HG03064 (cell line): ENCODE data around the gene ZNF385A.
"Not testable (repeated sequence)": the region's sequence is repeated elsewhere in the genome, so short reads cannot be mapped to it uniquely, and the experiment has no call there.

Experiments
- ATAC-seq: cut with Tn5 transposase; IDR thresholded peaks from one replicate; pipeline ENCODE4 v1.9.1; 2021; ENCODE audit warnings: low read depth; ENCODE audit not compliant: unreplicated experiment

The ZNF385A gene

DNA sequence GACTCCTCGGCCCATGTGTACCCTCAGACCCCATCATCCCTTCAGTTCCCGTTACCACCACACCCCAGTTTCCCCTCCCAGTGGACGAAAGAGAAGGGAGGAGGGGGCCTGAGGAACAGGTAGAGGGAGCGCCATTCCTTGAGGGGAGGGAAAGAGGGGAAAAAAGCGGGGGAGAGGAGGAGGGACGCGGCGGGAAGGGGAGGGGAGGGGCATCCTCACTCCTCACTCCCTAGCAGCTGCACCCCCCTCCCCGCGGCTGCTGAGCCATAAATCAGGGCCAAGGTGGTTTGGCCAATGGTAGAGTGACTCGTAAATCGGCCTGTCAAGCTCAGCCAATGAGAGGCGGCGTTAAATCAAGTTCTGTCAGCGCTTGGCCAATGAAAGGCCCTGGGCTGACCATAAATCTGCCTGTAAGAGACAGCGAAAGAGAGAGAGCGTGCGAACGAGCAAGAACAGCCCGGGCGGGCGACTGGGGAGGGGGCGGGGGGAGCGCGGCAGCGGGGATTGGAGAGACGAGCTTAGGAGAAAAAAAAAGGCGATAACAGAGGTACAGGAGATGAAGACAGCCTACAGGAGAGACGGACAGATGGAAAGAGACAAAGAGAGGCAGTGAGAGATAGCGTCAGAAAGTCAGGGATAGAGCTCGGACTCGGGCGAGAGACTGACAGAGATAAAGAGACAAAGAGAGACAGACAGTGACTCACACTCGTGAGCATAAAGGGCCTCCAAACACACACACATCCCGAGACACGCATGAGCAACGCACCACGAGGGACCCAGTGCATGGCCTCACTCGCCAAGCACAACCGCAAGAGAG, 25.4 kb downstream of the ZNF385A start:
- peak; percentile 96 for ATAC-seq

DNA sequence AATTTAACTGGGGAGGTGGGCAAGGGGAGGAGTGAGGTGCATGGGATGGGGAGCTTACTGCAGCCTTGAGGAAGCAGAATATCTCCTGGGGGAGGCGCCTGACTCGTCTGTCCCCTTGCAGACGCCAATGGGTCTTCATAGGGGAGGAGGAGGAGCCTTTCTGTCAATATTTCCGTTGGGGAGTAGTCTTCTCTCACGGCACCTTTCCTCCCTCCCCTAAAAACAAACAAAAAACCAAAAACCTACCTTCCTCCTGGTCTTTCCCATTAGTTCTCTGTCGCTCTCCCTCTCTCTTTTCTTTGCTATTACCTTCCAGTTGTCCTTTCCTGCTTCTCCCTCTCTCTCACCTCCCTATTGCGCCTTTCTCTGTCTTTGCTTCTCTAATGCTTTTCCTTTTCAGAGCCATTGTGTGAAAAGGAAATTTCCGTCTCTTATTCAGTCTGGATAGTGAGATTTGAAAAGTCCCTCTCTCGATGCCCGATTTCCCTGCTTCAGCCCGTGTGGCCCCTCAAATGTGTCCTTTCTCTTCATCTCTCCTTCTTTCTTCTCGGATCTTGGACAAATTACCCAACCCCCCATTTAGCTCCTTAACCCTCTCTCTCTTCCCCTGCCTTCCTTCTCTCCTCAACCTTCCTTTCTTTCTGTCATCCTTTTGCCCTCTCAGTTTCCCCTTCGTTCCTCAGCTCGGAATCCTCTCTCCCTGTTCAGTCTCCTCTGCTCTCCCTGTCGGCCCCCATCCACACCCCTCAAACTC, 26.2 kb downstream of the ZNF385A start:
- ATAC-seq, result no peak

DNA sequence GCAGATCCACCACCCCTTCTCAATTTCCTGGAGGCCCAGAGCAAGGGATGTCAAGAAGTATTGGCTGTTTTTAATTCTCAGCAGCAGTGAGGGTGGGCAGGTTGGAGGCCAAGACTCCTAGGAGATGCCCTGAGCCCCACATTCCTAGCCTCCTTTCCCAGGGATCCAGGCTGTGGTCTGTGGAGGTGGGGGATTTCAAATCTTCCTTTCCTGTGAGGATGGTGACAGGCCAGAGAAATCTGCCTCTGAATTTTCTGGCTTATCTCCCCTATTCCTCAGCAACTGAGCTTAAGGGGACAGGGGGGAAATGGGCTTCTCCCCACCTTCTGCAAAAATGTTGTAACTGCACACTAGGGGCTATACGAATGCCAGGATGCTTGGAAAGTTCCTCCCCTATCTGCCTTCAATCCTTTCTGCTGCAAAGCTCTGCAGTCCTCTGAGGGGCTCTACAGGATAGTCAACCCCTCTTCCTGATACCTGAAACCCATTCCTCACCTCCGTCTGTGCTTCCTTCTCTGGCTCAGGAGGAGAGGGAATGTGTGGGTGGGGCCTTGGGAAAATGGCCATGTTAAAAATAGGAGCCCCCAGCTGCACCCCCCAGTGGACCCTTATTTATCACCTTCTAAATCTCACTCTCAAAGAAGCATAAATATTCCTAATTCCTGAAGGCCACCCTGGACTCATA, 26.9 kb downstream of the ZNF385A start:
- no peak for ATAC-seq

DNA sequence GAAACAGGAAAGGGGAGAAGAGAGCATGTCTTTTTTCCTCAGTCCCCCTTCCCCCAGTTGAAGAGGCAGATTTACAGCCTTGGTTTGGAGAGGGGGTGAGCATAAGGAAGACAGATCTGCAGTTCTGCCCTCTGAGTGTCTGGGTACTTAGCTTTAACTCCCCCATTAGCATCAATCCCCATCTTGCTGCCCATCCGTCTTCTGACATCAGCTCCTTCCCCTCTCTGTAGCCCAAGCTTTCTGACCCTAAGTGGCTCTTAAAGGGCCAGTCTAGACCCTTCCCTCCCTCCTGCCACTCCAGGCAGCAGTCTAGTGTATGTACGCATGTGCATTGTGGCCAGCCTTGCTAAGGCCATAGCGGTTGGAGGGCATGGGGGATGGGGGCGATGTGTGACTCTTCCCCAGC, 27.6 kb downstream of the ZNF385A start:
- ATAC-seq, result no peak

DNA sequence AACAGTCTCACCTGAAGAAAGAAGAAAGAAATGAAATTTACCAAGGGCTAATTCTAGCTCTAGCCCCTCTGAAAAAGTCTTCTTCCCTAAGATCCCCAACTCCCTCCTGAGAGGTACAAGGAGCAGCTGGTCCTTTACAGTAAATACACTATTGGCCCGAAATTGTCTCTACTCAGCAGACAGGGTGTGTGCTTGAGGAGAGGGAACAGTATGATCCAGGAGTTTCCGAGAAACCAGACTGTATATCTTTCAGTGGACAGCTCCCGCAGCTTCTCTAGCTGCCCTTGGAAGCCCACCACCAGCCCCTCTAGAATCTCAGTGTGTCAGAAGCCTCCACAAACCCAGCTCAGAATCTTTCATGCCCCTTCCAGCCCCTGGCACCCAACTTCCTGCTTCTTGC, 28.3 kb downstream of the ZNF385A start:
- no peak for ATAC-seq

DNA sequence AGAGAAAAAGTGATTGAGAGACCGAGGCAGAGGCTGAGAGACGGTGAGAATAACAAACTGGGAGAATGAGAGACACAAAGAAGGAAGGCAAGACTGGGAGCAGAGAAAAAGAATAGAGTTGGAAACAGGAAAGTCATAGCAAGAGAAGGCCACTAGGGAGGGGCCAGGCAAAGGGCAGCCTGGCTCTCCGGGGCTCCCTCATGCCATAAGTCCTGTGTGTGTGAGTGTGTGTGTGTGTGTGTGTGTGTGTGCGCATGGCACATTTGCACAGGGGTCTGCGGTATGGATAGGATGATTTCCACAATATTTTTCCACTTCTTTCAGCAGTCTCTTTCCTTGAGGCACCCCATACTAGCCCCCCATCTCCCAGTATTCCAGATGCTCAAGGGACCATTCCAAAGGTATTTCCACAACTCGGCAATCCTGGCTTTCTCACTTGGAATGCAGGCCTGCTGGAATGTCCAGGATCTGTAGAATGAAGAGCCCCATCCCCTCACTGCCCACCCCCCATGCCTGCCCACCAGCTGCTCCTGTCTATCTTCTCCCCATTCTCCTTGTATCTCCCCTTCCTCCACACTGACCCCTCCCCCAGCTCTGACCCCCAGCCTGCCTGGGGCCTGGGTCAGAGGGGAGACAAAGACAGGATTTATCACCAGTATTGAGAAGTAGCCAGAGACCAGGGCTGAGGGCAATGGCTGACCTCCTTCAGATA, 29.3 kb downstream of the ZNF385A start:
- ATAC-seq, result no peak

DNA sequence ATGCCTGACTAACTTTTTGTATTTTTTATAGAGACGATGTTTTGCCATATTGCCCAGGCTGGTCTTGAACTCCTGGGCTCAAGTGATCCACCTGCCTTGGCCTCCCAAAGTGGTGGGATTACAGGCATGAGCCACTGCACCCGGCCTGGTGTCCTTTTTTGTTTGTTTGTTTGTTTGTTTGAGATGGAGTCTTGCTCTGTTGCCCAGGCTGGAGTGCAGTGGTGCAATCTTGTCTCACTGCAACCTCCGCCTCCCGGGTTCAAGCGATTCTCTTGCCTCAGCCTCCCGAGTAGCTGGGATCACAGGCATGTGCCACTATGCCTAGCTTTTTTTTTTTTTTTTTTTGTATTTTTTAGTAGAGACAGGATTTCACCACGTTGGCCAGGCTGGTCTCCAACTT, 30.3 kb downstream of the ZNF385A start:
- ATAC-seq, result not testable (repeated sequence)

DNA sequence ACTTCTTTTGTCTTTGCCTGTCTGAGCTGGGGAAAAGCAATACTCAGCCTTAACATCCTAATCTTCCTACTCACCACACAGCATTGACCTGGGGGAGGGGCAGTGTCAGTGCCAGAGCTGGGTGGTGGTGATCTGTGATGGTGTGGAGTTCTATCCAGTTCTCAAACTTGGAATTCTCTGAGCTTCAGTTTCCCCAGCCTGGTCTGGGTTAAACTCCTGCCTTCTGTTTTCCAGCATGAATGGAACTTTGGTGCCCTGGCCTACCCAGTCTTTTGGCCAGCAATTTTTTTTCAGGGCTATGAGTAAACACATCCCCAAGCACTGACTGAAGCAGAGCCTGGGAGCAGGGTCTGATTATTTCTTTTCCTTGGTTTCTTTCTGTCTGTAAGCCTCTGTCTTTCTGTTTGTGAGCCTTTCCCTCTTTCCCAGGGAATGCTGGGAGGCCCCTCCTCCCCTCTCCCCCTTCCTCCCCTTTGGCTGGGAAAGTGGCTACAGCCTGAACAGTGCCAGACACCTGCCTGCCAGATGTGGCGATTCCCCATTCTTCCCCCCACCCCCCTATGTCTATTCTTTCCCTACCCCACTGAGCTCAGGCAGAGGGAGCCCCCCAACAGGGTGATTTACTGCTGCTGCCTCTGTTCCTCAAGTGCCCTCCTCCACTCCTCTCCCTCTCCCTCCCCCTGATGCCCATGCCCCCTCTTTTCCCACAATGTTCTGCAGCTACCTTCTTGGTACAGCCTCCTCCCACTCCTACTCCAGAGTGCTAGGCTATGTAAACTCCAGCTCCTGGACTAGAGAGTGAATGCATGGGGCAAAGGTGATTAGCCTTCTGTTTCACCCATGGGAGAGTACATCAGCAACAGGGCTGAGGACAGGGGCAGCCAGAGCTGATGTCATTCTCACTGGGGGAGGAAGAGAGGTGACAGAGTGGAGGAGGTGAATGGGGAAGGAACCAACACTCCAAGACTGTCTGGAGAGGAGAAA, 31.4 kb downstream of the ZNF385A start:
- ATAC-seq, result no peak

DNA sequence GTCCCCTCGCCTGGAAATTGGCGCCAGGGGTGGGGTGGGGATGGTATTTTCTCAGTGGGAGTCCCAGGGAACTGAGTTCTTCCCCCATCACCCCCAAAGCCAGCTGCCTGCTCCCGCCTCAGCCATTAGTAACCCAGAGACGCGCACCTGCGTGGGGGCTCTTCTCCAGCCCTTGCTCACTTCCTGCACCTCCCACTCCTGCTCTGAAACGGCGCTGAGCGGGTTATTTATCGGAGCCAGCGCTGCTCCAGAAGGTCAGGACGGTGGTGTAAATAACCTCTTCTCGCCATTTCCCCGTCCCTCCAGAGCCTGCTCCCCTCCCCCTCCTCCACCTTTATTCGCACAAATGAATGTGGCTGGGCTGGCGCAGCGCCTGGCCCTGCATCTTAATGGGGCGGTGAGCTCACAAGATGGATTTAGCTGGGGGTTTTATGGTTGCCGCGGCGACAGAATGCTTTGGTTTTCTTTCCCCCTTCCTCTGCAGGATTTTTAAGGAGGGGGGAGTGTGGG, 32.5 kb downstream of the ZNF385A start:
- no peak for ATAC-seq

DNA sequence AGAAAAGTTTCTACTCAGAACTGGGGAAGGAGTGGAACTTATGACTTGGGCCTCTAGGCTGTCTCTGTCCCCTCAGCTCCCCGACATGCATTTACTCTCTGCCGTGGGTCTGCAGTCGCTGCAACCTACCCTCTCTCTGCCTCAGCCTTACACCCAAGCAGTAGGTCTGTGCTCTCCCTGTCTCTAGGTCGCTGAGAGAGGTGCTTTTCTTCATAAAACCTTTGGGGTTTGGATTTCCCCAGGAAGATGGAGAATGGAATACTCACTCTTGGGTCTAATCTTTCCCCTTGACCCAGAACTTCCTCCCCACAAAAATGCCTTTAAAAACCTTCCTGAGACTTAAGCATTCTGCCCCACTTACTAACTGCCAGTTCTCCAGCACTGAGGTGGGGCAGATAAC, 33.2 kb downstream of the ZNF385A start:
- no peak for ATAC-seq

DNA sequence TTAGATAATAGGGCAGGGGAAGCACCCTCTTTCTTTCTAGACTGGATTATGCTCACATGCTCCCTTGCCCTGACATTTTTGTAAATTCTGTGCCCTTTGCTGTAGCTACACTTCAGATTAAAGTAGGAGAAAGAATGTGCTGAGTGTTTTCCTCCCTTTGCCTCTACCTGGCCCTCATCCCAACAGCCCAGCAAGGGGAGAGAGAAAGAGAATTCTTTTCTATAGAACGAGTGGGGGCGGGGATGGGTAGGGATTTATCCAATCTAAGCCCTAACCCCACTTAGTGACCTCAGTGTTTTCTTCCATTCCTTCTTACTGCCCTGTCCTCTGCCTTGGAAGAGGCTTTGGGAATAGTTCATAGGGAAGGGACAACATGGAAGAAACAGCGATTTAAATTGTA, 33.8 kb downstream of the ZNF385A start:
- no peak for ATAC-seq

DNA sequence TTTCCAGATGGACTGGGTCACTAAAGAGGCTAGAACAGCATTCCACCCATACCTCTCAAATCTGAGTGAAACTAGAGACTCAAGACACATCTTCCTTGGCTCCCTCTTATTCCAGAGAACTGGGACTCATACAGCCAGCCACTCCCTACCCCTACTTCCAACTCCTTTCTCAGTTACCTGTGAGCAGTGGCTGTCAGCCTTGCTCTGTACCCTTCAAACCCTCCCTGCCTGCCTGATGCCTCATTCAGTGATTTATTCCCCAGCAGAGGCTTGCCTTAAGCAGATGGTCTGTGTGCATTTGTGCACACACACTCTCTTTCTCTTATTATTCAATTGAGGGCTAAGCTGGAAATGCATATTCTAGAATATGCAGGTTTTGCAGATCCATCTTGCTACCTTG, 34.9 kb downstream of the ZNF385A start:
- ATAC-seq, result no peak

DNA sequence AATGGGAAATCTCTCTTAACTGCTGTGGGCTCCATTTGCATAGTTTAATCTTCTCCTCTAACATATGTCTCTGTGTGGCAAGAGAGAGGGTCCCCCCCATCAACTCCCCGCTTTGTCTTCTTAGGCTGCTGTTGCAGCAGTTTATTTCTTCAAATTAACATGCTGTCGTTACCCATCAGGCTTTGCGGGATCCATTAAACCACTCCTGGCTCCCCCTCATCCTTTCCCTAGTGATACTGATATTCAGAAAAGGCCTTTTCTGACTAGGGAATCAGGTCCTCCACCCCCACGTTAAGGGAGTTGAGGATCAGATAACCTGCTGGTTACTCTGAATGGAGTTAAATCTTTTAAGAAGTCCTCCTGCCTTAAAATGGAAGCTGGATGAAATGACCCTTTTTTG, 35.5 kb downstream of the ZNF385A start:
- ATAC-seq, result no peak

DNA sequence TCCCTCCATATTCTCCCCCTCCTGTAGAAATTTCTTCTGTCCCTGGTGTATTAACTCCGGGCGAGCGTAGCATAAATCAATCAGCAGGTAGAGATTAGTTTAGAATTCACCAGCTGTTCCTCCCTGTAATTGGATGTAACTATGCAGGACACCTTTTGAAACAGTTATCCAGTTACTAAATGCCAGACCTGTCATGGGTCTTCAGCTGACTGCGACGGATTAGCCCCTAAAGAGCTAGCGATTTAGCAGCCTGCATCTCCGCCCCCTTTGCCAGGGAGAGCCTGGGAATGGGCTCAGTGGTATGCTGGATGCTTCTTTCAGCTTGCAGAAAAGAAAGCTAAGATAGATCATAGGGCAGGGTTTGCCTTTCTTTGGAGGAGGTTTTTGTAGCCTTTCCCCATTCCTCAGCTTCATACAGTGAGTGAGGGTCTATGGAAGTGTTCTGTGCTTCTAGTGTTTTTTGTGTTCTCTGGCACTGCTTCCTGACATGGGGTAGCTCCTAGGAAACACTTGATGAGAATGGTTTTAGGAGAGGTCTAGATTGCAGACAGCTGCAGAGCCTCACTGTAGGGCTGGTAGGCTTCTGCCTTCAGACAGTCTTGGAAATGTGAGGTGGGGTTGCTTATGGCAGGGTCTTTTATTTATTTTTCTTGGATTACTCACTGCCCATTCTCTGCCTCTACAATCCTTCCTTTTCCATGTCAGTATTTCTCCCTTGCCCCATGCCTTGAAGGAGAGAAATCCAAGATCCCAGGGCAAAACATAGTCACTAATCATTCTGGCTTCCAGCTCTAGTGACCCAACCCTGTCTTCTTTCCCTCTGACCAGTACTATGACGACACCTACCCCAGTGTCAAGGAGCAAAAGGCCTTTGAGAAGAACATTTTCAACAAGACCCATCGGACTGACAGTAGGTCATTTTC, 42.9 kb downstream of the ZNF385A start:
- no peak for ATAC-seq

DNA sequence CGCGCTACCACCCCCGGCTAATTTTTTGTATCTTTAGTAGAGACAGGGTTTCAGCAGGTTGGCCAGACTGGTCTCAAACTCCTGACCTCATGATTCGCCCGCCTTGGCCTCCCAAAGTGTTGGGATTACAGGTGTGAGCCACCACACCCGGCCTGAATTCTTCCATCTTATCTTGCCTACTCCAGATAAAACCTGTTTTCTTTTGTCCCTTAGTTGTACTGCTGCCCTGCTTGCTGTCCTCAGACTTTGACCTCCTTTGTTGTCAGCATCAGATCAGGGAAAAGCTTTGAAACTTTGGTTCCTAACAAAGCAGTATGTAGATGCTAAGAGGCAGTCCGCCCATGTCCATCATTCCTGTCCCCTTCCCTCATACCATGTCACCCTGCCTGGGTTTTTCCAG, 43.7 kb downstream of the ZNF385A start:
- ATAC-seq, result no peak

DNA sequence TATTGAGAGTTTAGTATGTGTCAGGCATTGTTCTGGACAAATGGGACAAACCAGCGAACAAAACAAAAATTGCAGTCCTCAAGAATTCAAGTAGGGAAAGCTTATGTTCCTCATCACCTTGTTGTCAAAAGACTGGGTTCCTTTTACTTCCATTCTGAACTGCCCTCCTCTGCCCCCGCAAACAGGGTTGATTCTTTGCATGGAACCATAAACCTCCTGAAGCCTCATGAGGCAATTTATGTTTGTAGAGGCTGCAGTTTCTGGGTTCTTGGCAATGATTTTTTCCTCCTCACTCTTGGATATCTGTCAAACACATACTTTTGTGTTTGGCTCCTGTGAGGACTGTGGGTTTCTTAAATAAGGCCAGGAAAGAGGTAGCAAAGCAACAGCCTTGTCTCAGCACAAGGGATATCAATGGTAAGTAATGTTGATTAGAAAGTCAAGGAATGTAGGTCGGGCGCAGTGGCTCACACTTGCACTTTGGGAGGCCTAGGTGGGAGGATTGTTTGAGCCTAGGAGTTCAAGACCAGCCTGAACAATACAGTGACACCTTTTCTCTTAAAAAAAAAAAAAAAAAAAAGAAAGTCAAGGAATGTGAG, 45.7 kb downstream of the ZNF385A start:
- no peak for ATAC-seq

DNA sequence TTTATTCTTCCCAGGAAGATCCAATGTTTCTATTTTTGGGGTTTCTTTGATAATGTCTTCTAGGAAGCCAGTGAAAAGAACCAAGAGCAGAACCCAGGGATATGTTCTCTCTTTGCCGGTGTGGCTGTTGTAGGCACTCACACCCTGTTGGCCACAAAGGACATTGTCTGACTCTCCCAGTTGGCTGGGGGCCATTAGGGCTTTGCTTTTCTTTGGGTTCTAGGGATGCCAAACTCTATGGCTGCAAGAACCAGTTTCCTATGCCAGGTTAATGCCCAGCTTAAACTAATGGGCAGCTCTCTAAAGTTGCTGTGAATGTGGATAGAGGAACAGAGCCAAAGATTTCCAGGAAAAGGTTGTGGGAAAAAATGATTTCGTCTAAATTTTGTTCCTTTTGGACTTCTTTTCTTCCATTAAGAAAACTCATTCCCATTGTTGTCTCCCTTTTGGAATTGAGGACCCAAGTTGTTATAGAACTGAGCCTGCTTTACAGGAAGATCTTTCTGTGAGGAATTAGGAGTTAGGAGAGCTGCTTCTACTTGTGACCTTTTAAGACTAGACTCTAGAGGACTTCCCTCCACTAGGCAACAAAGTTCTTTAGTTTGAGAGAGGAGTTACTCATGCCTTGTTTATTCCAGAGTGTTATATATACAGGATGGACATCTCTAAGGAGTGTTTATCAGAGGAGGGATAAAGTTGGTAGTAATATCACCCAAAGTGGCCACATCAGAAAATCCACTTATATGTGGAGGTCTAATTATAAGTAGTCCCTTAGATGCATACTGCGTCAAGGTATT, 46.5 kb downstream of the ZNF385A start:
- no peak for ATAC-seq
